Endodermal cell (in vitro differentiated cells): ENCODE data around the gene RERE. TPM values are rescaled to one million over a fixed set of nuclear protein-coding genes. Genes with fewer than 3 reads are reported as not detected.

Experiments used
- DNase-seq: peaks from one replicate; pipeline ENCODE4 v3.0.0-alpha.2; 2017
- H3K27ac ChIP-seq: 2 replicates; pipeline ENCODE4 v1.5.1; 2013; ENCODE audit warnings: mild to moderate bottlenecking, low read depth, low read length, moderate library complexity
- H3K27me3 ChIP-seq: 2 replicates; pipeline ENCODE4 v1.6.1; 2013; ENCODE audit warnings: mild to moderate bottlenecking, low read length, moderate library complexity; ENCODE audit not compliant: insufficient read depth, control insufficient read depth, poor library complexity, severe bottlenecking
- H3K36me3 ChIP-seq: 2 replicates; pipeline ENCODE4 v1.7.0; 2013; ENCODE audit warnings: mild to moderate bottlenecking, low read length, moderate library complexity; ENCODE audit not compliant: control insufficient read depth, insufficient read depth
- H3K4me1 ChIP-seq: one replicate; pipeline ENCODE4 v1.7.0; 2013; ENCODE audit warnings: low read length; ENCODE audit not compliant: control insufficient read depth, insufficient read depth
- H3K4me3 ChIP-seq: 2 replicates; pipeline ENCODE4 v1.5.1; 2013; ENCODE audit warnings: mild to moderate bottlenecking, low read length, moderate library complexity
- H3K9ac ChIP-seq: 2 replicates; pipeline ENCODE4 v1.6.1; 2013; ENCODE audit warnings: mild to moderate bottlenecking, low read length, moderate library complexity; ENCODE audit not compliant: poor library complexity, severe bottlenecking; ENCODE audit errors: extremely low read depth
- H3K9me3 ChIP-seq: 2 replicates; pipeline ENCODE4 v1.6.1; 2013; ENCODE audit warnings: mild to moderate bottlenecking, low read length, moderate library complexity; ENCODE audit not compliant: control insufficient read depth
- H3K27ac Mint-ChIP-seq: 2 replicates; pipeline ENCODE4 v1.8.0; 2020; ENCODE audit warnings: mixed read lengths
- H3K27me3 Mint-ChIP-seq: 2 replicates; pipeline ENCODE4 v1.8.0; 2021; ENCODE audit warnings: mild to moderate bottlenecking, mixed read lengths; ENCODE audit not compliant: insufficient read depth
- H3K36me3 Mint-ChIP-seq: 2 replicates; pipeline ENCODE4 v1.8.0; 2020; ENCODE audit warnings: low read depth, mixed read lengths
- H3K4me1 Mint-ChIP-seq: 2 replicates; pipeline ENCODE4 v1.8.0; 2020; ENCODE audit warnings: mixed read lengths
- H3K4me3 Mint-ChIP-seq: 2 replicates; pipeline ENCODE4 v1.8.0; 2020; ENCODE audit warnings: mild to moderate bottlenecking, moderate library complexity, mixed read lengths
- H3K9me3 Mint-ChIP-seq: 2 replicates; pipeline ENCODE4 v1.8.0; 2020; ENCODE audit warnings: mild to moderate bottlenecking, mixed read lengths
- WGBS, 2 experiments: methylation state at CpG; one replicate each; pipeline versions ENCODE4 v1.1.5 to v1.1.7; 2013; ENCODE audit warnings: missing lambda C conversion rate in 2 of 2, mixed read lengths in 1 of 2; ENCODE audit not compliant: insufficient coverage in 1 of 2, insufficient read length in 1 of 2; 5-methylcytosine and 5-hydroxymethylcytosine counted together
- total RNA-seq, 2 donors: library from RNA; stranded (reverse); fragmentation: NEBNext Ultra II Directional in 1 of 2; extraction: Animal tissue kit (Norgen Biotek cat#: 25700) in 1 of 2; gene quantifications; 2 replicates in 1 of 2; 3 replicates in 1 of 2; pipeline ENCODE4 v1.2.1, GENCODE V29; 2021
- TF ChIP-seq, protein P1 (sequence below): fragments of 200-600 bp; sonication (generic); conservative IDR thresholded peaks from 2 replicates; pipeline ENCODE4 v1.5.0; 2021; ENCODE audit warnings: antibody characterized with exemption, mild to moderate bottlenecking

The RERE gene
- total RNA-seq, 2 donors from 2014 or later: 159 to 179 TPM

DNA sequence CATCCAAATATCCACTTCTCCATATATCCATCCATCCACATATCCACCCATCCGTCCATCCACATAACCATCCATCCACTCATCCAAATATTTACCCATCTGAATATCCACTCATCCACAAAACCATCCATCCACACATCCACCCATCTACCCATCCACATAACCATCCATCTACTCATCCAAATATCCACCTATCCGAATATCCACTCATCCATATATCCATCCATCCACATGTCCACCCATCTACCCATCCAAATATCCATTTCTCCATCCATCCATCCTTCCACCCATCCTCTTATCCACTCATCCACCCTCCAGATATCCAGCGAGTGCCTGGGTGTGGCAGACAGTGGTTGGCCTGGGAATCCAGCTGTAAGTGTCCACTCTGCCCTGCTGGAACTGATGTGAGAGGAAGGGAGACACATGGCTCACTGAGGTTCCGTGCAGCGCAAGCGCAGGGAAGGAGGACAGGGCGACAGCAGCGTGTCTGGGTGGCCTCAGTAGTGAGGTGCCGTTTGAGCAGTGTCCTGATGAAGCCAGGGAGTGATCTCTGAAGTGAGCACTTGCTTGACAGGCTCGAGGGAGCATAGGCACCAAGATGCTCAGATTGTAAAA, 472.4 kb downstream of the RERE start:
- Histone ChIP-seq H3K27ac (no peak overlapping the region), H3K36me3 (no peaks in the 10 kb centered on the region), H3K9ac (no peak overlapping the region), H3K9me3 (no peaks in the 10 kb centered on the region), H3K4me3 (no peak overlapping the region), H3K4me1 (no peaks in the 10 kb centered on the region), H3K27me3 (no peaks in the 10 kb centered on the region)
- Mint-ChIP-seq H3K4me3 (no peak overlapping the region), H3K9me3 (no peaks in the 10 kb centered on the region), H3K27me3 (peaks cover 3% of the 10 kb centered on the region), H3K27ac (no peak overlapping the region), H3K36me3 (no peaks in the 10 kb centered on the region), H3K4me1 (peaks cover 3% of the 10 kb centered on the region)
- WGBS, 2 experiments: 91% methylated on average over 4 to 10 of the region's 10 CpGs
- DNase-seq: no peak
- TF ChIP-seq, protein P1, sequence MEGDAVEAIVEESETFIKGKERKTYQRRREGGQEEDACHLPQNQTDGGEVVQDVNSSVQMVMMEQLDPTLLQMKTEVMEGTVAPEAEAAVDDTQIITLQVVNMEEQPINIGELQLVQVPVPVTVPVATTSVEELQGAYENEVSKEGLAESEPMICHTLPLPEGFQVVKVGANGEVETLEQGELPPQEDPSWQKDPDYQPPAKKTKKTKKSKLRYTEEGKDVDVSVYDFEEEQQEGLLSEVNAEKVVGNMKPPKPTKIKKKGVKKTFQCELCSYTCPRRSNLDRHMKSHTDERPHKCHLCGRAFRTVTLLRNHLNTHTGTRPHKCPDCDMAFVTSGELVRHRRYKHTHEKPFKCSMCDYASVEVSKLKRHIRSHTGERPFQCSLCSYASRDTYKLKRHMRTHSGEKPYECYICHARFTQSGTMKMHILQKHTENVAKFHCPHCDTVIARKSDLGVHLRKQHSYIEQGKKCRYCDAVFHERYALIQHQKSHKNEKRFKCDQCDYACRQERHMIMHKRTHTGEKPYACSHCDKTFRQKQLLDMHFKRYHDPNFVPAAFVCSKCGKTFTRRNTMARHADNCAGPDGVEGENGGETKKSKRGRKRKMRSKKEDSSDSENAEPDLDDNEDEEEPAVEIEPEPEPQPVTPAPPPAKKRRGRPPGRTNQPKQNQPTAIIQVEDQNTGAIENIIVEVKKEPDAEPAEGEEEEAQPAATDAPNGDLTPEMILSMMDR: no peak

DNA sequence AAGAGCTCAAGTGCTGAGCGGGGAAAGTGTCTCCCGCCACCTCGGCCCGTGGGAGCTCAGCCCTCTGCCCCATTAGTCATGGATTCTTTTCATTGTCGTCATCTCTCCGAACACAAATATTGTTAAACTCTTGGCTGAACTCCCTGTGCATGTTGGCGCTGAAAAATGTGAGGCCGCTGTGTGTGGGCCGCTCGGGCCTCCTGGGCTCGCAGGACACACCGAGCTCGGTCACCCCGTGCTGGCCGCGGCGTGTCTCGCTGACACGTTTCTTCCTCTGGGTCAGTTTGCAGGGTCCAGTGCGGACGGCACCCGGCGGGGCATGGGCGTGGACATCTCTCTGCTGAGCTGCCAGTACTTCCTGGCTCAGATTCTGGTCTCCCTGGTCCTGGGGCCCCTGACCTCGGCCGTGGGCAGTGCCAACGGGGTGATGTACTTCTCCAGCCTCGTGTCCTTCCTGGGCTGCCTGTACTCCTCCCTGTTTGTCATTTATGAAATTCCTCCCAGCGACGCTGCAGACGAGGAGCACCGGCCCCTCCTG, 473.9 kb downstream of the RERE start:
- peaks cover 2% of the 10 kb centered on the region for H3K27me3 Mint-ChIP-seq
- H3K27ac Mint-ChIP-seq: no peak overlapping the region
- peak; percentile 44 for DNase-seq
- H3K4me1 Mint-ChIP-seq: no peaks in the 10 kb centered on the region
- Histone ChIP-seq H3K27me3 (no peaks in the 10 kb centered on the region), H3K9ac (no peak overlapping the region), H3K36me3 (no peaks in the 10 kb centered on the region), H3K4me3 (no peak overlapping the region), H3K27ac (peak overlapping the region; percentile 73), H3K9me3 (no peaks in the 10 kb centered on the region), H3K4me1 (no peaks in the 10 kb centered on the region)
- H3K4me3 Mint-ChIP-seq: no peak overlapping the region
- no peaks in the 10 kb centered on the region for H3K36me3 Mint-ChIP-seq
- TF ChIP-seq, protein P1: no peak
- WGBS, 2 experiments: 87 to 90% methylated on average over 28 to 32 of the region's 32 CpGs
- no peaks in the 10 kb centered on the region for H3K9me3 Mint-ChIP-seq

DNA sequence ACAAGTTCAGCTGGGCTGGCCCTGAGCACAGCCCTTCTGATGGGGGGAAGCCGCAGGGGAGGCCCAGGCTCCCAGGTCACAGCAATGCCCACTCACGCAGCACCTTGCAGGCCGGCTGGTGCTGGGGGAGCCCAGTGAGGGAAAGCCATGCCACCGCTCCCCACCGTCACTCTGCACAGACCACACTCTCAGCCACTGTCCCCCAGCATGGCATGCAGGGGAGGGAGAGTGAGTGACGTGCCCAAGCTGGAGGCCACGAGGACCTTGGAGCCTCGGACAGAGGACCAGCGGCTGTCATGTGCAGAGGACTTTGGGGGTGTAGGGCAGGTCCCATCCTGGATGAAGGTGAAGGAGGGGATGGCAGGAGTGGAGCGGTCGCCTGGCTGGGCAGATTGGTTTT, 474.4 kb downstream of the RERE start:
- TF ChIP-seq, protein P1: no peak
- H3K9ac ChIP-seq: no peak overlapping the region
- H3K9me3 Mint-ChIP-seq: no peaks in the 10 kb centered on the region
- no peaks in the 10 kb centered on the region for H3K4me1 Mint-ChIP-seq
- no peaks in the 10 kb centered on the region for H3K9me3 ChIP-seq
- H3K27me3 Mint-ChIP-seq: peaks cover 2% of the 10 kb centered on the region
- H3K27ac ChIP-seq: peak overlapping the region; percentile 49
- H3K27me3 ChIP-seq: no peaks in the 10 kb centered on the region
- no peaks in the 10 kb centered on the region for H3K36me3 ChIP-seq
- no peak overlapping the region for H3K4me3 ChIP-seq
- no peak overlapping the region for H3K4me3 Mint-ChIP-seq
- H3K4me1 ChIP-seq: no peaks in the 10 kb centered on the region
- peak; percentile 41 for DNase-seq
- H3K36me3 Mint-ChIP-seq: no peaks in the 10 kb centered on the region
- 93 to 100% methylated on average over 5 to 11 of the region's 11 CpGs for WGBS, 2 experiments
- no peak overlapping the region for H3K27ac Mint-ChIP-seq
